Neural progenitor cell (in vitro differentiated cells): ENCODE data around the gene EPHB1. TPM values are rescaled to one million over a fixed set of nuclear protein-coding genes. Genes with fewer than 3 reads are reported as not detected.

Experiments
- DNase-seq: peaks from one replicate; pipeline ENCODE4 v3.0.0-alpha.2; 2016; ENCODE audit warnings: low spot score
- H2AFZ ChIP-seq: fragments of 200-600 bp; sonication (generic); replicated peaks from 2 replicates; pipeline ENCODE4 v1.6.1; 2016; ENCODE audit warnings: antibody characterized with exemption
- H3F3A ChIP-seq: fragments of 200-600 bp; sonication (generic); 2 replicates; pipeline ENCODE4 v1.6.1; 2016; ENCODE audit warnings: antibody characterized with exemption, low read depth
- H3K27ac ChIP-seq: fragments of 200-600 bp; sonication (generic); 2 replicates; pipeline ENCODE4 v1.5.1; 2016; ENCODE audit warnings: mild to moderate bottlenecking
- H3K27me3 ChIP-seq: fragments of 200-600 bp; sonication (generic); 2 replicates; pipeline ENCODE4 v1.6.1; 2016; ENCODE audit warnings: mild to moderate bottlenecking, moderate library complexity
- H3K36me3 ChIP-seq: fragments of 200-600 bp; sonication (generic); 2 replicates; pipeline ENCODE4 v1.5.1; 2016
- H3K4me1 ChIP-seq: fragments of 200-600 bp; sonication (generic); 2 replicates; pipeline ENCODE4 v1.6.1; 2016; ENCODE audit warnings: mixed run types
- H3K4me2 ChIP-seq: fragments of 200-600 bp; sonication (generic); 2 replicates; pipeline ENCODE4 v1.6.1; 2016
- H3K4me3 ChIP-seq: fragments of 200-600 bp; sonication (generic); 2 replicates; pipeline ENCODE4 v1.5.1; 2016
- H3K79me2 ChIP-seq: fragments of 200-600 bp; sonication (generic); 2 replicates; pipeline ENCODE4 v1.6.1; 2016; ENCODE audit warnings: low read depth
- H3K9ac ChIP-seq: fragments of 200-600 bp; sonication (generic); 2 replicates; pipeline ENCODE4 v1.6.1; 2016
- H3K9me3 ChIP-seq: fragments of 200-600 bp; sonication (generic); 2 replicates; pipeline ENCODE4 v1.5.1; 2016; ENCODE audit warnings: low read depth
- H4K20me1 ChIP-seq: fragments of 200-600 bp; sonication (generic); 2 replicates; pipeline ENCODE4 v1.6.1; 2016; ENCODE audit warnings: low read depth
- H3K27ac Mint-ChIP-seq: 3 replicates; pipeline ENCODE4 v1.8.0; 2021; ENCODE audit warnings: mixed read lengths
- H3K27me3 Mint-ChIP-seq: 2 replicates; pipeline ENCODE4 v1.8.0; 2022; ENCODE audit warnings: low read depth, mild to moderate bottlenecking, inconsistent platforms, moderate library complexity, mixed read lengths; ENCODE audit not compliant: insufficient read depth
- H3K36me3 Mint-ChIP-seq: 3 replicates; pipeline ENCODE4 v1.8.0; 2021; ENCODE audit warnings: mixed read lengths
- H3K4me1 Mint-ChIP-seq: 3 replicates; pipeline ENCODE4 v1.8.0; 2021; ENCODE audit warnings: mixed read lengths
- H3K4me3 Mint-ChIP-seq: 3 replicates; pipeline ENCODE4 v1.8.0; 2021; ENCODE audit warnings: mild to moderate bottlenecking, moderate library complexity, mixed read lengths
- H3K9me3 Mint-ChIP-seq: 3 replicates; pipeline ENCODE4 v1.8.0; 2020; ENCODE audit warnings: mixed read lengths
- EZH2 ChIP-seq: fragments of 200-600 bp; sonication (generic); IDR thresholded peaks from 2 replicates; pipeline ENCODE4 v1.6.1; 2017; ENCODE audit warnings: antibody characterized with exemption, mild to moderate bottlenecking, moderate library complexity
- EZH2phosphoT487 ChIP-seq: fragments of 200-600 bp; sonication (generic); IDR thresholded peaks from 2 replicates; pipeline ENCODE4 v1.6.1; 2017; ENCODE audit warnings: antibody characterized with exemption
- total RNA-seq: library from RNA; depleted of rRNA; stranded (reverse); fragments of >200 nt; gene quantifications from 2 replicates; pipeline ENCODE4 v1.2.3, GENCODE V29; 2015; ENCODE audit warnings: low replicate concordance
- TF ChIP-seq, protein P1 (sequence below): fragments of 200-600 bp; sonication (generic); IDR thresholded peaks from 2 replicates; pipeline ENCODE4 v1.5.1; 2017; ENCODE audit warnings: antibody characterized with exemption, mild to moderate bottlenecking

EPHB1 gene
- total RNA-seq, 1 donor from 2014 or later: 9.1 TPM

- Histone ChIP-seq H3K9me3 (peaks cover 4% of the 10 kb centered on the region), H3F3A (no peaks in the 10 kb centered on the region), H3K79me2 (no peaks in the 10 kb centered on the region), H3K4me2 (no peak overlapping the region), H3K9ac (no peak overlapping the region), H3K4me1 (peaks cover 13% of the 10 kb centered on the region), H3K4me3 (no peak overlapping the region), H3K36me3 (no peaks in the 10 kb centered on the region), H3K27me3 (no peaks in the 10 kb centered on the region), H4K20me1 (no peaks in the 10 kb centered on the region), H3K27ac (no peak overlapping the region), H2AFZ (peak overlapping the region; percentile 26)
- DNase-seq: peak; percentile 8
- Mint-ChIP-seq H3K27ac (peak overlapping the region; percentile 84), H3K9me3 (no peaks in the 10 kb centered on the region), H3K4me1 (peaks cover 29% of the 10 kb centered on the region), H3K4me3 (peak overlapping the region; percentile 54), H3K27me3 (no peaks in the 10 kb centered on the region), H3K36me3 (no peaks in the 10 kb centered on the region)
- TF ChIP-seq EZH2 (no peak), EZH2phosphoT487 (no peak)
- TF ChIP-seq, protein P1, sequence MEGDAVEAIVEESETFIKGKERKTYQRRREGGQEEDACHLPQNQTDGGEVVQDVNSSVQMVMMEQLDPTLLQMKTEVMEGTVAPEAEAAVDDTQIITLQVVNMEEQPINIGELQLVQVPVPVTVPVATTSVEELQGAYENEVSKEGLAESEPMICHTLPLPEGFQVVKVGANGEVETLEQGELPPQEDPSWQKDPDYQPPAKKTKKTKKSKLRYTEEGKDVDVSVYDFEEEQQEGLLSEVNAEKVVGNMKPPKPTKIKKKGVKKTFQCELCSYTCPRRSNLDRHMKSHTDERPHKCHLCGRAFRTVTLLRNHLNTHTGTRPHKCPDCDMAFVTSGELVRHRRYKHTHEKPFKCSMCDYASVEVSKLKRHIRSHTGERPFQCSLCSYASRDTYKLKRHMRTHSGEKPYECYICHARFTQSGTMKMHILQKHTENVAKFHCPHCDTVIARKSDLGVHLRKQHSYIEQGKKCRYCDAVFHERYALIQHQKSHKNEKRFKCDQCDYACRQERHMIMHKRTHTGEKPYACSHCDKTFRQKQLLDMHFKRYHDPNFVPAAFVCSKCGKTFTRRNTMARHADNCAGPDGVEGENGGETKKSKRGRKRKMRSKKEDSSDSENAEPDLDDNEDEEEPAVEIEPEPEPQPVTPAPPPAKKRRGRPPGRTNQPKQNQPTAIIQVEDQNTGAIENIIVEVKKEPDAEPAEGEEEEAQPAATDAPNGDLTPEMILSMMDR: no peak
Observed at GRCh38 chr3:135271177-135272025, 476.3 kb downstream of the EPHB1 start.

DNA sequence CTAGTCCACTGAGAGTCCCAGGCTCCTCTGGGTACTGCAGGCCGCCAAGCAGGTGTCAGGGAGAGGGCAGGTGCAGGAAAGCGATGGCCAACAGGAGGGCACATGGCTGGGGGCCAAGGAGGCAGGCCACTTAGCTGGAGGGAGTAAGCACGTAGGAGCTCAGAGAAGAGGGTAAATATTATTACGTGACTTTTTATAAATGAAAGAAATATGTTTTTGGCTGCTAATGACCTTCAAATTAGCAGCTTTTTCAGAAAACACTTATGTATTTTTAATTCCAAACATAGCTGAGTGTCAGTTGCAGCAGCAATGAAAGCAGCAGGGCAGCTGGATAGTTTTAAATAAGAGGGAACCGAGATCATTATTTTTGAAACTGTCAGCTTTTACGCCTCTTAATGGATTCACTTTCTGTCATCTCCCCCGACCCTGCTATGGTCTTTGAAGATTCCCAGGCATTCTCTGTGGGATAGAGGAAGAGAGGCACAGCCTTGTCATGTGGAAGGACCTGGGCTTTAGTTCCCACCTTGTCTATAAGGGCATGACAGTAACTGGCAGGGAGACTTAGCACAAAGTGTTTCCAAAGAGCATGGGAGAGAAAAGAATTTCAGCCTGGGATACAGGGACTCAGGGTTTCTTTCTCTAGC is 477.1 kb downstream of the EPHB1 start:
- Histone ChIP-seq H3F3A (no peaks in the 10 kb centered on the region), H3K27me3 (no peaks in the 10 kb centered on the region), H3K9me3 (peaks cover 4% of the 10 kb centered on the region), H3K4me2 (no peak overlapping the region), H2AFZ (no peak overlapping the region), H3K79me2 (no peaks in the 10 kb centered on the region), H3K9ac (no peak overlapping the region), H3K27ac (no peak overlapping the region), H3K4me3 (no peak overlapping the region), H4K20me1 (no peaks in the 10 kb centered on the region), H3K36me3 (no peaks in the 10 kb centered on the region), H3K4me1 (peaks cover 13% of the 10 kb centered on the region)
- Mint-ChIP-seq H3K36me3 (no peaks in the 10 kb centered on the region), H3K4me1 (peaks cover 29% of the 10 kb centered on the region), H3K27ac (peak overlapping the region; percentile 84), H3K27me3 (no peaks in the 10 kb centered on the region), H3K4me3 (peak overlapping the region; percentile 54), H3K9me3 (no peaks in the 10 kb centered on the region)
- DNase-seq: no peak
- no peak for TF ChIP-seq EZH2phosphoT487
- TF ChIP-seq EZH2: no peak
- TF ChIP-seq, protein P1: no peak

DNA sequence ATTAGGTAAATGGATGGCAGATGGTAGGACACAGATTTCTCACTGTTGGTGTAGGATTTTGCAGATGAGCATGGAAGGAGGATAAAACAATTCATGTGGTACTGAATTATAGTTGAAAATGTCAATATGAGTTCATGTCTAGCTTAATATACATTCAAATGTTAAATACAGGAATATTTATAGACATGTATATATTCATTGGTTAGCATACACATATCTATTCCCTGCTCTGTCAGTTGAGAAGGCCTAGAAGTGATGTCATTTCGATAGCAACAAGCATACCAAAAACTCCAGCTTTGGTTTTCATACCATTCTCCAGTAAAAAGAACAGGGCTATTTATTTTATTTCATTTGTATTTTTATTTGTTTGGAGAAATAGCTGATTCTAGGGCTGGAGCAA is 497.1 kb downstream of the EPHB1 start:
- DNase-seq: no peak
- H3K9me3 ChIP-seq: peaks cover 7% of the 10 kb centered on the region
- H3K79me2 ChIP-seq: no peaks in the 10 kb centered on the region
- TF ChIP-seq, protein P1: no peak
- TF ChIP-seq EZH2phosphoT487: no peak
- no peak for TF ChIP-seq EZH2
- no peaks in the 10 kb centered on the region for H3K36me3 ChIP-seq
- H2AFZ ChIP-seq: no peak overlapping the region
- no peak overlapping the region for H3K9ac ChIP-seq
- no peak overlapping the region for H3K4me2 ChIP-seq
- no peak overlapping the region for H3K27ac ChIP-seq
- H3K27me3 ChIP-seq: no peaks in the 10 kb centered on the region
- Mint-ChIP-seq H3K4me1 (no peaks in the 10 kb centered on the region), H3K4me3 (no peak overlapping the region), H3K9me3 (peaks cover 2% of the 10 kb centered on the region), H3K27me3 (no peaks in the 10 kb centered on the region), H3K27ac (no peak overlapping the region), H3K36me3 (no peaks in the 10 kb centered on the region)
- H3F3A ChIP-seq: no peaks in the 10 kb centered on the region
- H4K20me1 ChIP-seq: no peaks in the 10 kb centered on the region
- H3K4me1 ChIP-seq: no peaks in the 10 kb centered on the region
- no peak overlapping the region for H3K4me3 ChIP-seq
